ENCODE data around the gene KIF17. TPM values are rescaled to one million over a fixed set of nuclear protein-coding genes. Genes with fewer than 3 reads are reported as not detected.

The KIF17 gene
- total RNA-seq, 1 donor from 2014 or later: 2.2 TPM

DNA sequence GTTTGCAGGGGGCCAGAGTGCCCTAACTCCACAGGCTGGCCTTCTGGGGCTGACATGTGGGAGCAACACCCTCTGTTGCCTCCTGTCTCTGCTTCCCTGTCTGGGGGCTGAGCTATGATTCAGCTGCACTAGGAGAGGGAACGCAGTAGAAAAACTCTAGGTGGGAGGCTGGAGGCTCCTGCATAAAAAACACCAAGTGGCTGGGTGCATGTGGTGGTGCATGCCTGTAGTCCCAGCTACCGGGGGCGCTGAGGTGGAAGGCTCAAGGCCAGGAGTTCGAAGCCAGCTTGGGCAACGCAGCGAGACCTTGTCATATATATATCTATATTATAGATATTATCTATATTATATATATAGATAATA is 5.6 kb downstream of the KIF17 start:
- H3K27ac Mint-ChIP-seq (ENCODE audit: unreplicated experiment): no peak overlapping the region
- Histone ChIP-seq H3K4me2 (ENCODE audit: low read length) (no peak overlapping the region), H3K4me3 (ENCODE audit: insufficient read depth, low read depth, low read length) (no peak overlapping the region), H3K27me3 (ENCODE audit: insufficient read depth, low read length) (no peaks in the 10 kb centered on the region), H3K36me3 (ENCODE audit: insufficient read depth, low read length) (no peaks in the 10 kb centered on the region), H3K79me2 (ENCODE audit: insufficient read depth, low read length) (no peaks in the 10 kb centered on the region), H3K9me3 (ENCODE audit: insufficient read depth, low read depth, low read length) (peaks cover 4% of the 10 kb centered on the region), H3K4me1 (ENCODE audit: insufficient read depth, low read length) (no peaks in the 10 kb centered on the region), H3K9ac (ENCODE audit: low read length) (no peak overlapping the region), H2AFZ (ENCODE audit: low read depth, low read length) (peak overlapping the region; percentile 9), H4K20me1 (ENCODE audit: insufficient read depth, low read length) (no peaks in the 10 kb centered on the region), H3K27ac (ENCODE audit: low read depth, low read length) (no peak overlapping the region)
- TF ChIP-seq, protein P1, sequence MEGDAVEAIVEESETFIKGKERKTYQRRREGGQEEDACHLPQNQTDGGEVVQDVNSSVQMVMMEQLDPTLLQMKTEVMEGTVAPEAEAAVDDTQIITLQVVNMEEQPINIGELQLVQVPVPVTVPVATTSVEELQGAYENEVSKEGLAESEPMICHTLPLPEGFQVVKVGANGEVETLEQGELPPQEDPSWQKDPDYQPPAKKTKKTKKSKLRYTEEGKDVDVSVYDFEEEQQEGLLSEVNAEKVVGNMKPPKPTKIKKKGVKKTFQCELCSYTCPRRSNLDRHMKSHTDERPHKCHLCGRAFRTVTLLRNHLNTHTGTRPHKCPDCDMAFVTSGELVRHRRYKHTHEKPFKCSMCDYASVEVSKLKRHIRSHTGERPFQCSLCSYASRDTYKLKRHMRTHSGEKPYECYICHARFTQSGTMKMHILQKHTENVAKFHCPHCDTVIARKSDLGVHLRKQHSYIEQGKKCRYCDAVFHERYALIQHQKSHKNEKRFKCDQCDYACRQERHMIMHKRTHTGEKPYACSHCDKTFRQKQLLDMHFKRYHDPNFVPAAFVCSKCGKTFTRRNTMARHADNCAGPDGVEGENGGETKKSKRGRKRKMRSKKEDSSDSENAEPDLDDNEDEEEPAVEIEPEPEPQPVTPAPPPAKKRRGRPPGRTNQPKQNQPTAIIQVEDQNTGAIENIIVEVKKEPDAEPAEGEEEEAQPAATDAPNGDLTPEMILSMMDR (IDR thresholded peaks at IDR 0.05; ENCODE audit: insufficient read depth, low read depth, low read length): no peak
- no peak for TF ChIP-seq EZH2 (IDR thresholded peaks at IDR 0.05; ENCODE audit: insufficient read depth, low read length)
- H3K36me3 Mint-ChIP-seq (ENCODE audit: low read depth, unreplicated experiment): peaks cover 3% of the 10 kb centered on the region
- DNase-seq (ENCODE audit: low read depth) (no peak), FAIRE-seq (no peak)
- no peaks in the 10 kb centered on the region for H3K9me3 Mint-ChIP-seq (ENCODE audit: unreplicated experiment)
- H3K4me3 Mint-ChIP-seq (ENCODE audit: unreplicated experiment): no peak overlapping the region
- H3K4me1 Mint-ChIP-seq (ENCODE audit: low read depth, unreplicated experiment): peaks cover under 1% of the 10 kb centered on the region
- H3K27me3 Mint-ChIP-seq (ENCODE audit: low read depth, unreplicated experiment): peaks cover 4% of the 10 kb centered on the region

DNA sequence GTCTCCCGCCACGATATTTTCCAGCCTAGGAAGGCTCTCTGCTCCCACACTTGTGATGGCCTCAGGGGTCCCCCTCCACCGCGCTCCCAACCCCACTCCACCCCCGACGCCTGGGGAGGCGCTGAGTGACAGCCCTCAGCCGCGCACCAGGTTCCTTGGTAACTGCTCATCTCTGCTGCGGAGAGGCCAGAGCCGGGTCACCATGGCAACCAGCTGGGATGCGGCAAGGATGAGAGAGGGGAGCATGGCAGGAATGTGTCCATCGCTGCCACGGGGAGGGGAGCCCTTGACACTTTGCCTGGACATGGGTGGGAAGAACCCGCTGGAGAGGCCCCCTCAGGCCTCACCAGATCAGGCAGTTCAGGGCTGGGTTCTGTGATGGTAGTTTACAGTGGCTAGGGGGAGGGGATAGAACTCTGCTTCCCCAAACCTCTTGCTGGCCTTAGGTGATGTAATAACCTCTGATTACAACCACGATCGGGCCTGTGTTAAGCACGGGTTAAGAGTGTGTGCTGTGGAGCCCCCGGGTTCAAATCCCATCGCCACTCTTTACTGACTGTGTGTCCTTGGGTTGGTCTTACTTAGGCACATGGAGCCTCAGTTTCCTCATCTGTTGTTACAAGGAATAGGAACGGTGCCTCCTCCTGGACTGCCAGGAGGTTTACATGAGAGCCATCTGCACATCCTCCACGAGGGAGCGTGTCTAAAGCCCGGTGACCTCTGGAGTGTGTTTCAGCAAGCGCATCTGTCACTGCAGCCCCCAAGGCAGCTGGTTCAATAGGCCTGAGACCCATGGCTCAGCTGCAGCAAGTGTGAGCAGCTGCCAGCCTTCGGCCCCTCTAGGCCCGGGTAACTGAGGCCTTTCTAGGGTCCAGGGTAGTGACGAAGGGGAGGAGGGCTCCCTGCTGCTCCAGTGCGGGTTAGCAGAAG is 6.3 kb downstream of the KIF17 start:
- TF ChIP-seq, protein P1 (IDR thresholded peaks at IDR 0.05; ENCODE audit: insufficient read depth, low read depth, low read length): no peak
- no peak for TF ChIP-seq EZH2 (IDR thresholded peaks at IDR 0.05; ENCODE audit: insufficient read depth, low read length)
- no peak overlapping the region for H3K4me3 Mint-ChIP-seq (ENCODE audit: unreplicated experiment)
- H3K9me3 ChIP-seq (ENCODE audit: insufficient read depth, low read depth, low read length): peaks cover 4% of the 10 kb centered on the region
- H3K27me3 ChIP-seq (ENCODE audit: insufficient read depth, low read length): no peaks in the 10 kb centered on the region
- H3K4me2 ChIP-seq (ENCODE audit: low read length): no peak overlapping the region
- no peak overlapping the region for H3K27ac Mint-ChIP-seq (ENCODE audit: unreplicated experiment)
- H3K9ac ChIP-seq (ENCODE audit: low read length): no peak overlapping the region
- no peak for FAIRE-seq
- peak overlapping the region; percentile 9 for H2AFZ ChIP-seq (ENCODE audit: low read depth, low read length)
- no peaks in the 10 kb centered on the region for H4K20me1 ChIP-seq (ENCODE audit: insufficient read depth, low read length)
- peaks cover 2% of the 10 kb centered on the region for H3K27me3 Mint-ChIP-seq (ENCODE audit: low read depth, unreplicated experiment)
- H3K79me2 ChIP-seq (ENCODE audit: insufficient read depth, low read length): no peaks in the 10 kb centered on the region
- H3K36me3 Mint-ChIP-seq (ENCODE audit: low read depth, unreplicated experiment): peaks cover 5% of the 10 kb centered on the region
- no peak for DNase-seq (ENCODE audit: low read depth)
- no peaks in the 10 kb centered on the region for H3K4me1 ChIP-seq (ENCODE audit: insufficient read depth, low read length)
- no peak overlapping the region for H3K4me3 ChIP-seq (ENCODE audit: insufficient read depth, low read depth, low read length)
- H3K9me3 Mint-ChIP-seq (ENCODE audit: unreplicated experiment): no peaks in the 10 kb centered on the region
- no peak overlapping the region for H3K27ac ChIP-seq (ENCODE audit: low read depth, low read length)
- H3K4me1 Mint-ChIP-seq (ENCODE audit: low read depth, unreplicated experiment): peaks cover 2% of the 10 kb centered on the region
- H3K36me3 ChIP-seq (ENCODE audit: insufficient read depth, low read length): no peaks in the 10 kb centered on the region
